H1 (cell line): Measurements from ENCODE around the gene STK11IP. TPM values are rescaled to one million over a fixed set of nuclear protein-coding genes. Genes with fewer than 3 reads are reported as not detected.

Experiments
- CHD1 ChIP-seq: IDR thresholded peaks from 2 replicates; pipeline ENCODE4 v1.6.1; 2012; ENCODE audit warnings: low read depth, low read length, improper control_type of control experiment
- JUND ChIP-seq: IDR thresholded peaks from 2 replicates; pipeline ENCODE4 v1.6.1; 2011; ENCODE audit warnings: mild to moderate bottlenecking, improper control_type of control experiment, low read length
- NRF1 ChIP-seq: IDR thresholded peaks from 2 replicates; pipeline ENCODE4 v1.6.1; 2011; ENCODE audit warnings: mild to moderate bottlenecking, low read depth, low read length, improper control_type of control experiment
- RAD21 ChIP-seq, 2 experiments: IDR thresholded peaks in 1 of 2; conservative IDR thresholded peaks in 1 of 2; 2 replicates each; pipeline ENCODE4 v1.6.1; 2011; ENCODE audit warnings: low read depth in 2 of 2, low read length in 2 of 2, improper control_type of control experiment in 1 of 2, inconsistent platforms in 1 of 2, mild to moderate bottlenecking in 1 of 2, moderate library complexity in 1 of 2
- SAP30 ChIP-seq: fragments of 300-600 bp; sonication (generic); IDR thresholded peaks from 2 replicates; pipeline ENCODE4 v1.7.1; 2012; ENCODE audit warnings: low read length, moderate library complexity, mild to moderate bottlenecking, inconsistent platforms; ENCODE audit not compliant: insufficient read depth, insufficient replicate concordance
- SP1 ChIP-seq: IDR thresholded peaks from 2 replicates; pipeline ENCODE4 v1.6.1; 2011; ENCODE audit warnings: low read depth, low read length
- SP2 ChIP-seq: IDR thresholded peaks from 2 replicates; pipeline ENCODE4 v1.6.1; 2012; ENCODE audit warnings: mild to moderate bottlenecking, low read length, inconsistent platforms
- polyA plus RNA-seq, 7 experiments: library from polyadenylated mRNA; depleted of rRNA in 3 of 7; stranded (reverse) in 5 of 7; unstranded in 2 of 7; fragments of >200 nt in 5 of 7; fragments of 200-250 nt in 2 of 7; gene quantifications; 1 replicate in 5 of 7; 2 replicates in 1 of 7; 4 replicates in 1 of 7; pipeline versions ENCODE4 v1.2.1 to v1.2.3, GENCODE V29; 2011 to 2013; ENCODE audit warnings: missing spikeins in 2 of 7, mixed read lengths in 2 of 7
- total RNA-seq: library from RNA; stranded (reverse); fragmentation: NEBNext Ultra II Directional; extraction: Animal tissue kit (Norgen Biotek cat#: 25700); gene quantifications from 2 replicates; pipeline ENCODE4 v1.2.1, GENCODE V29; 2021
- TF ChIP-seq, protein P1 (sequence below): IDR thresholded peaks from 2 replicates; pipeline ENCODE4 v1.6.1; 2011; ENCODE audit warnings: low read depth, mild to moderate bottlenecking, low read length; ENCODE audit not compliant: insufficient read depth

STK11IP gene
- total and polyA plus RNA-seq, 2 of the 8 experiments (the other 6 are each of a cell fraction or from before 2014, with no cell fraction given) = 18.5 to 29.6 TPM

DNA sequence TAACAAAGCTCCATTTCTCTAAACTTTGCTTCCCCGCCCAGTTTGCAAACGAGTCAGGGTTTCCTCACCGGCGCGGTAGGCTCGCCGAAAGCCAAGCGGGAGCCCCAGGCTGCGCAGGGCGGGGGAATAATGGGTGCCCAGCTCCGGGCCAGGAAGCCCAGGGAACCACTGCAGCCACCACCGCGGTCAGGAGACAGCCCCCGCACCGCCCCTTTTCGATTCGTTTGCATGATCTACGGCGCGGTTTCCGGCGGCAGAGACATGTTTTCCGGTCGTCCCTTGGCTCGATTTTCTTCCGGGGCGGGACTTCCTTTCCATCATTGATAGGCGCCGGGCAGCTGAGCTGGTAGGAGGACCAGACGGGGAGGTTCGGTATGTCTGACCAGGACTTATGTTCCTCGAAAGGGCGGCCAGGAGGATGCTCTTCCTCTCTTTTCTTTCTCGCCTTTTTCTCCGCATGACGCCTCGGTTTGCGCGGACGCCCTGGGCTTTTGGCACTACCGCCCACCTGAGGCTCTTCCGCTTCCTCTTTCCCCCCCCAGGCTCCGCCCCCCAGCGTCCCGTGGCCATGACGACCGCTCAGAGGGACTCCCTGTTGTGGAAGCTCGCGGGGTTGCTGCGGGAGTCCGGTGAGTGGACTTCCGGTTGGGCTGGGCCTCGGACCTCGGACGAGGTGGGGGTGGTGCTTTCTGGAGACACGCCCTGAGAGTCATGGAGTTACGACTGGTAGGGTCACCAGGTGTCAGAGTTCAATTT, at the start of gene STK11IP (continued):
- TF ChIP-seq SAP30 (peak; percentile 98), NRF1 (peak; percentile 31), RAD21 (IDR thresholded peaks at IDR 0.05 in 1 of 2, conservative IDR thresholded peaks at IDR 0.05 in 1 of 2; ENCODE audit: low read depth in 2 of 2, low read length in 2 of 2) (0 out of 4 replicates have a peak, but pooled peaks of 1 of the 2 experiments have one; percentile 4), SP1 (peak; percentile 53; the same call in 1 of the 2 replicates), CHD1 (no peak), JUND (0 out of 2 replicates have a peak, but pooled peaks have one; percentile 4), SP2 (no peak)
- TF ChIP-seq, protein P1, sequence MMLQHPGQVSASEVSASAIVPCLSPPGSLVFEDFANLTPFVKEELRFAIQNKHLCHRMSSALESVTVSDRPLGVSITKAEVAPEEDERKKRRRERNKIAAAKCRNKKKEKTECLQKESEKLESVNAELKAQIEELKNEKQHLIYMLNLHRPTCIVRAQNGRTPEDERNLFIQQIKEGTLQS = 0 out of 2 replicates have a peak, but pooled peaks have one; percentile 30
